Pulmonary artery endothelial cell (primary cell): Measurements from ENCODE around the gene GJC2. TPM values are rescaled to one million over a fixed set of nuclear protein-coding genes. Genes with fewer than 3 reads are reported as not detected.
"Not testable (repeated sequence)": the region's sequence is repeated elsewhere in the genome, so short reads cannot be mapped to it uniquely, and the experiment has no call there.

Source experiments
- DNase-seq: peaks from one replicate; pipeline ENCODE4 v3.0.0-alpha.2; 2011; ENCODE audit warnings: low read depth, low spot score
- total RNA-seq: library from RNA; depleted of rRNA; stranded (reverse); fragments of >200 nt; gene quantifications from 2 replicates; pipeline ENCODE4 v1.2.3, GENCODE V29; 2014

Gene GJC2
- 0.86 and 1.4 TPM in 2 replicates for total RNA-seq

DNA sequence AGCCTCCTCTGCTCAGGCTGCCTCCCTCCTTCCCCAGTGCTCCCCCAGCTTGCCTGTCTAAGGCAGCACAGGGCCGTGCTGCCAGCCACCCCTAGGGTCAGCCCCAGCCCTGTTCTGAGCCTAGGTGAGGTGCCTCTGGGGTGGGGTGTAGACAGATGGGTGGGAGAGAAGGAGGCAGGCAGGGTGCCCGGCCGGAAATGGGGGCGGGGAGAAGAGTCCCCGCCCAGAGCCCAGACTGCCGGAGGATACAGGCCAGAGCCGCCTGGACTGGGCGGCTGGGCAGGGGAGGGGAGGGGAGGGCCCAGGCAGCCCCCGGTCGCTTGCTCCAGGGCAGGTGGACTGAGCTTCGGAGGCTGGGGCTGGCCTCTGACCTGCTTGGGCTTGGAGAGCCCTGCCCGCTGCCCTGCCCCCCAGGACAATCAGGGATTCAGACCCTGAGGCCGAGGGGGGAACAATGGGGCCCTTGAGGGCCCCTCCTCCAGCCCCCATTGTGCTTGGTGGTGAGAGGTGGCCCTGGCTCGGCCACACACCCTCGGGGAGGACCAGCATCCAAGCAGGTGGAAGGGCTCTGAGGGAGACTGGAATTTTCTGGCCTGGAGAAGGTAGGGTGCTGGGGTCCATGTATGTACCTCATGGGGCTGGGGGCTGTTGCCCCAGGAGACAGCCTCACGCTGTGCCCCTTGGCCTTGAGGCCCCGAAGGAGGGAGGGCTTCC is at the start of gene GJC2:
TSS of gene GJC2 (plus strand) at position 525 of the 714 bp plus-strand sequence. CDS start 7,829 bp downstream, outside the sequence.
- DNase-seq = no peak

DNA sequence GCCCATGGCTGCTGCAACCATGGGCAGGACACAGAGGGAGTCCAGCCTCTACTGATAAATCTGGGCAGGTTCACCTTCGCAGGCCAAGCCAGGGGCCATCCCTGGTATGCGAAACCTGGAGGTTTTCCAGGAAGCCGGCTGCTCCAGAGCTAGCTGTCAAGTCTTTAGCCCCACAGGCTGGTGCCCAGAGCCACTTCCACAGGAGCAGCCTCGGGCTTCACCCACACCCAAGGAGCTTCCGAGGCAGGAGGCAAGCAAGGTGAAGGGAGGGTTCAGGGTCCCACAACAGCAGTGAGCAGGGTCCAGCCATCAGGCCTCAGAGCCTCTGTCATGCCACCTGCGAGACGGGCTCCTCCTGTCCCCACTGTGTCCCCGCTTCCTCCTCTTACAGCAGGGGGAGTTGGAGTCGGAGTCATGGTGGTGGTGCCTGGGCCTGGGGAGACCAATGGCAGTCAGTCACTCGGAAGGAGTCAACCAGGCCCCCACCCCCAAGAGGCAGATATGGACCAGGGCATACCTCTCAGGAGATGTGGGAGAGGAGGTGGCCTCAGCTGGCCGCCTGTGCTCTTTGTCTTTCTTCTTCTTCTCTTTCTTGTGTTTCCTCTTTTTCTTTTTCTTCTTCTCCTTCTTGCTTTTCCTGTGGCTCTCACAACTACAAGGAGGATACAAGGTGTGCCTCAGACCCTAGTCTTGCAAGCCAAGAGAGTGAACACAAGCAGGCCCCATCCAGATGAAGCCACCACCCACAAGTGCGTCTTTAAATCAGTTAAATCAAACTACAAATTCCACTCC is 48.7 kb upstream of the GJC2 start:
- no peak for DNase-seq

DNA sequence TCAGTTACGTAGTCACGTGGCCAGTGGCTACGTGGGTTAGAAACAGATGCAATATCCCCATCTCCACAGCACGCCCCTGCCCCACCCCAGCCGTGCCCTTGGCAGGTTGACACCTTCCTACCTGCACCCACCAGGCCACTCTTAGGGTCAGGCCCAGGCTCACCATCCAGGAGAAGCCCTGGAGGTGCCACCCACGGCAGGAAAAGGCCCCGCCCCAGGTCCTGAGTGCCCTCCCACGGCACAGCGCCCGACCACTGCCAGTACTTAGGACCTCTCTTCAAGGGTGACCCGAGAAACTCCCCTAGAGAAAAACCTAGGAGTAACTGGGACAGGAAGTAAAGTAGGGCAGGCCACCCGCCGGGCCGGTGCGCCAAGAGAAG is 48.1 kb upstream of the GJC2 start:
- no peak for DNase-seq

DNA sequence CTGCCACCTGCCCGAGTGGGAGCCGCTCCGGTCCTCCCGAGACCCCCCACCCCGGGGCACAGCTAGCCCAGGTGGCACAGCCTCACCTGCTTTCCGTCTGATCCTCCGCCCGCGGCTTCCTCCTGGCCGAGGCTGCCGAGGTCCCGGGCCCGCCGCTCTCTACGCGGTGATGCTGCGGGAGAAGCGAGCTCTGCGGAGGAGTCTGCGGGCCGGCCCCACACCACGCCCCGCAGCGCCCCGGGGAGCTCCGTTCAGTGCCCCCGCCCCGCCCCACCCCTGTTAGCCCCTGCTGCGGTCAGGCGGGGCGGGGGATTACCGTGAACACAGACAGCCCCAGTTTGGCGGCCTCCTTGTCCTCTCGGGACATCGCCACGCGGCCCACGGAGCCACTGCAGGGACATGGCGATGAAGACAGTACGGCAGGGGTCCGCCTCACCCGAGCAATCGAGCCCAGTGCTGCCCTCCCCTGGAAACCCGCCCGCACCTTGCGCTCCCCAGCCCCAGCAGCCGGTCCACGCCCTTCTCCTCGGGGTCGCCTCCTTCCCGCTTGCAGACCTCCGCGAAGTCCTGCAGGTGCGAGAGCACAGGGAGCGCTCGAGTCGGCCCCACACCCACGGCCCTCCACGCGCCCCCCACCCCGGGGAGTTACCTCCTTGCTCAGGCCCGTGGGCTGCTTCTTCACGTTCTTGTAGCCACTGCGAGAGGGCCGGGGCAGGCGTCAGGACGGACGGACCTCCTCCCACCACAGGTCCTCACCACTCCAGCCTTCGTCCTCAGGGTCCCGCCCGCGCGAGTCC is 47.5 kb upstream of the GJC2 start:
- no peak for DNase-seq

DNA sequence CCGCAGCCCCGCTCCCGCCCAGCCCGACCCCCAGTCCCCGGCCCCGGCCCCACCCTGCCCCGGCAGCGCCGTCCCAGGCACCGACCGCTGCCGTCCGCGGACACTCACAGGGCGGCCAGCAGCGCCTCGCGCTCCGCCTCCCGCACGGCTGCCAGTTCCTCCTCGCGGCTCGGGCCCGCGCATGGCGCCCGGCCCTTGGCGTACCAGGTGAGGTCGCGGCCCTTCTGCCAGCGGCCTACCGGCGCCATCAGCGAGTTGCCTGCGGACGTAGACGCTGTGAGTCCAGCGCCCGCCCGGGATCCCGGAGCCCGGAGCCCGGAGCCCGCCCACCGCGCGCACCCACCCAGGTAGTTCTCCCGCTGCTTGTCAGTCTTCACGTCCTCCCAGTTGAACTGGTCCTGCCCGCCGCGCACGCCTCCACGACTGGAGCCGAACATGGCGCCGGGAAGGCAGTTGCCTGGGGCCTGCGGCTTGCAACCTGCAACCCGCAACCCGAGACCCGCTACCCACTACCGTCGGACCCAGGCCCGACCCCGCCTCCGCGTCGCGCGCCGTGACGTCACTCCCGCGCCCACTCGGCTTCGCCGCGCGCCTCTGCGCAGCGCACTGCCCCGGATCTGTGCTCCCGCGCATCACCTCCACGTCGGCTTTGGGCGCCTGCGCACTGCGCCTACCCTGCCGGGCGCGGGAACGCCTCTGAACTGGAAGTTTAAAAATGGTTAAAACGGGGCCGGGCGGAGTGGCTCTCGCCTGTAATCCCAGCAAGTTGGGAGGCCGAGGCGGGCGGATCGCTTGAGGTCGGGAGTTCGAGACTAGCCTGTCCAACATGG is 46.7 kb upstream of the GJC2 start, which contains the start of gene C1orf35:
TSS of gene C1orf35 (minus strand) at position 535 of the 830 bp plus-strand sequence. CDS start at position 437, 98 bp downstream.
- DNase-seq = peak; percentile 64

DNA sequence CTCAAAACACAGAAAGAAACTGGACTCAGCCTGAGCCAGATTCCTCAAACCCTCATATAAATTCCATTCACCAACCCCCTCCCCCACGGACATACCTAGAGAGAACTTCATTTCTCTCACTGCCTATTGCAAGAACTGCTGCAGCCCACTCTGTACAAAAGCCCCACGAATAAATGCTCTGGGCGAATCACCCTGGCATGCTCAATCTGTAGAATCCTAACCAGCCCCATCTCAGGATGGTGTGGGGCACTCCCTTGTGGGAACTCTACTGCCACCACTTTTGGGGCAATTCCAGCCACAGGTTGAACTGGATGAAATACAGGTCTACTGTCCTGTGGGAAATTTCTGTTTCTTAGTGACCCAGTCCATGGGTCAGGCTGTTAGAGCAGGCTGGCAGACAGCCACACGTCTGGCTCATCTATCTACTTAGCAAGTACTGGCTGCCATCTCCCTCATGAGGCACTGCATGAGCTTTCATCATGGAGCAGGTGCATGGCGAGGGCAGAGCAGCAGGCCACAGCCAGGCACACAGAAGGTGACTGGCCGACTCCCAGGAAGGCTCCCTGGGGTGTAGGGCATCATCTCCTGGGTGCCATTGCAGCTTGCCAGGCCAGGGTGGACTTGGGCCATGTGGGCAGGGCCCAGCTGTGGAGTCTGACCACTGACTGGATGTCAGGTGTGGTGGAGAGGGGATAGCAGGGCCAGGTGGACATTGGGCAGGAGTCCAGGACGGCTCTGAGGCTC is 45.0 kb upstream of the GJC2 start:
- no peak for DNase-seq

DNA sequence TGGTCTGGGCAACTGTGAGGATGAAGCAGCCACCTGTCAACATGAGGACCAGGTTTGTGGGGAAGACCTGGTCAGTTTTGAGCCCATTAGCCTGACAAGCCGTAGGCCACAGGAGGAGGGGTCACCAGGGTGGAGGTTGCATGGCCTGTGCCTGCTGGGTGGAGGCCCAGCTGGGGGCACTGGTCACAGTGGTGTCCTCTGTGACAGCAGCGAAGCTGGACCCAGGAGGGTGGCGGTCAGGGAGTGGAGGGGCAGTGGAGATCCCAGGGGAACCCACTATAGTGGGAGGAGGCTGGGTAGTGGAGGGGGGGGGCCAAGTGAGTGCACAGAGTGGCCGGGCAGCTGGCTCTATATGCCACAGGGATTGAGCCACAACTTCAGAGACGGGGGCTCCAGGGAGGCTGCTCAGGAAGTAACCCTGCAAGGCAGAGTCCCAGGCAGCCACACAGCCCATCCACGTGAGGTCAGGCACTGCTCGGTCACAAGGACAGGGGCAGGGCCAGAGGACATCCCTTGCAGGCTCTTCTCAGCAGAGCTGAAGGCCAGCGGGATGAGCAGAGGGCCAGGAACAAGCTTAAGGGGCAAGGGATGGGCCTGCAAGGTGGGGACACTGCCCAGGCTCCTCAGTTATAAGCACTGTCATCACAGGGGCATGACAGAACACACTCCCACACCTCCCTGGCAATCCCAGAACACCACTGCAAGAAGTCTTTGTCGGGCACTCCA is 44.3 kb upstream of the GJC2 start:
- DNase-seq = no peak

DNA sequence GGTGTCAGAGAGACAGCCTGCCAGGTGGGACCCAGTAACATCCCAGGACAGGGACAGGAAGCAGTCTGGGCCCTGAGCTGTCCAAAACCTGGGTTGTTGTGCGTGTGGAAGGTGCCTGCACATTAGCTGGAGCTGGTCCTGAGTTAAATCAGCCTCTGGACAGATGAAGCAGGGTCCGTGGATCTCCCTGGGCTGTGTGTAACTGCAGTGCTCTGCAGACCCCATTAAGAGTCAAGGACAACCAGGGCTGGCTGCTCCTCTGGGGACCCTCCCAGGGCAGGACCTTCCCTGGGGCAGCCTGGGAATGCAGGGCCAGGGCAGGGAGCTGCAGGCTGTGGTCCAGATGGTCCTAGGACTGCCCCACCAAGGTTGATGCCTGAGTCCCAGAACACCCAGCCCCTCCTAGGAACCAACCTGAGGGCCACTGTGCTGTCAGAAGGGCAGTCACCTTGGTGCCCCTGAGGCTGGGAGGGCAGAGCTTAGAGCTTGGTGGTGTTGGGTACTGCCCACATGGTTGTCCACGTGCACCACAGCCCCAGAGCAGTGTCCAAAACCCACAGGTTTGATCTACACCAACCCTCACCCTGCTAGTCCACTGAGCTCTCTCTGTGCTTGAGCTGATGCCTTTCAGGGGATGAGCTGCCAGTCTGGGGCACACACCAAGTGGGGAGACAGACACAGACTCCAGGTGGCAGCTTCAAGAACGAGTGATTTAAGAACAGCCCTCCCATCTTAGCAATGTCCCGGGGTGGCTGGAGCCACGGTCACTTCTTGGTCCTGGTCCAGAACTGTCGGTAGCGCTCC is 43.5 kb upstream of the GJC2 start:
- DNase-seq = no peak

DNA sequence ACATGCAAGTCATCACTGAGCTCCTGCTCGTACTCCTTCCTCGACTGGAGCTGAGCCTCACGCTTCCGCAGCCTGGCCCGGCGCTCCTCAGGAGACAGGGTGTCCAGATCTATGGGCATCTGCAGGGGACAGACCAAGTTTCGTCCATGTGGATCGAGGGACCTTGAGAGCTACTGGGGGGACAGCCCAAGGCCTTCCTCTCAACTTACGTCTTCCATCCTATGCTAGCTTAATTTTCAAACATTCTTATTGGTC is 43.0 kb upstream of the GJC2 start:
- DNase-seq = no peak

DNA sequence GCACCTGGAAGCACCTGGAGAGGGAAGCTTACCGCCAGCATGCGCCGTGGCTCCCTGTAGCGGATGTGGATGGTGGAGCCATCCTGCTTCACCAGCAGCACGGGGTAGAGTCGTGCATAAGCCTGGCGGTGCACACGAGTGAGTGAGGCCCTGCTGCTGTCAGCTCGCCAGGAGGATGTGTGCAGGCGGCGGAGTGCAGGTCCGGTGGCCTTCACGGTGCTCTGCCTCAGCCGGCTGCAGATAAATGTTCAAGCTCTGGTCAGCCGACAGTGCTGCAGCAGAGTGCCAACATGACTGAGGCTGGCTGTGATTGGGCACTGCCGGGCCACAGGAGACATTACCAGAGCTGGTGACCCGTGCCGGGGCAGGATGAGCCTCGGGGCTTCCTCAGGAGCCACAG is 42.1 kb upstream of the GJC2 start:
- no peak for DNase-seq

DNA sequence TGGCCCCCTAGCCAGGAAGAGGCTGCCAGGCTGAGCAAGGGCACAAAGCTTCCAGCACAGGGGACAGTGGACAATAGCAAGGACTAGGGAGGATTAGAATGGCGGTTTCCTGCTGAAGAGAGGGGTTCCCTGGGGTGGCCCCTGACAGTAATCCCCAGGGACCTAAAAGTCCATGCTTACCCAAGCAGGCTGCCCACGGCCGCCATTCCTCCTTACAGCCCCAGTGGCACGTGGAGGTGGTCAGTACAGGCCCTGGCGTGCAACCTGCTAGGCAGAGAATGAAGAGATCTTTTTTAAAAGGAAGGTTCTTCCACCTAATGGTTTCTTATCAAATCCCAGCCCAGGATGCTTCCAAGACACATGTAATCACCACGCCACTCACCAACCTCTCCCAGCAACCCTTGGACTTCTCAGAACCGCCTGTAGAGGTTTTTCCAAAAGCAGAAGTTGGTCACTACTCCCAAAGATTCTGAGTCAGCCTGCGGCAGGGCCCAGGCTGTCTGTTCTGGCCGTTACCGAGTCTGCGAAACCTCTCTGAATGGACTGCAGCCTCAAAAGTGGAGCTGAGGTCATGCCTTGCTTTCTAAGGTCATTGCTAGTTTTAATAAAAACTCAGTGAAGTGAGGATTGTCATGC is 41.6 kb upstream of the GJC2 start:
- DNase-seq = no peak

DNA sequence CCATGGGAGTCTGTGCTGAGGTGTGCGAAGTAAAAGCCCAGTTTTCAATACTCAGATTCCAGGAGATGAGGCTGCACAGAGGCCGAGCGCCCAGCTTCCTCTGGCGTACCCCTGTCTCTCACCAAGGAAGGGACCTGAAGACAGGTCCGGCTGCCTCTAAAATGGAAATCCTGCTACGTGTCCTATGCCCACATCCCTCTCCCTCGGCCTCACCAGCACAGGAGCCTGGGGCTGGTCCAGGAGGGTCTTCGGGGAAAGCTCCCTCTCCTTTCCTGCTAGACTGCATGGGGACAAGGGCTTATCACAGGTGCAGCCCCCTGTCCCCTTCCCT is 41.0 kb upstream of the GJC2 start:
- no peak for DNase-seq

DNA sequence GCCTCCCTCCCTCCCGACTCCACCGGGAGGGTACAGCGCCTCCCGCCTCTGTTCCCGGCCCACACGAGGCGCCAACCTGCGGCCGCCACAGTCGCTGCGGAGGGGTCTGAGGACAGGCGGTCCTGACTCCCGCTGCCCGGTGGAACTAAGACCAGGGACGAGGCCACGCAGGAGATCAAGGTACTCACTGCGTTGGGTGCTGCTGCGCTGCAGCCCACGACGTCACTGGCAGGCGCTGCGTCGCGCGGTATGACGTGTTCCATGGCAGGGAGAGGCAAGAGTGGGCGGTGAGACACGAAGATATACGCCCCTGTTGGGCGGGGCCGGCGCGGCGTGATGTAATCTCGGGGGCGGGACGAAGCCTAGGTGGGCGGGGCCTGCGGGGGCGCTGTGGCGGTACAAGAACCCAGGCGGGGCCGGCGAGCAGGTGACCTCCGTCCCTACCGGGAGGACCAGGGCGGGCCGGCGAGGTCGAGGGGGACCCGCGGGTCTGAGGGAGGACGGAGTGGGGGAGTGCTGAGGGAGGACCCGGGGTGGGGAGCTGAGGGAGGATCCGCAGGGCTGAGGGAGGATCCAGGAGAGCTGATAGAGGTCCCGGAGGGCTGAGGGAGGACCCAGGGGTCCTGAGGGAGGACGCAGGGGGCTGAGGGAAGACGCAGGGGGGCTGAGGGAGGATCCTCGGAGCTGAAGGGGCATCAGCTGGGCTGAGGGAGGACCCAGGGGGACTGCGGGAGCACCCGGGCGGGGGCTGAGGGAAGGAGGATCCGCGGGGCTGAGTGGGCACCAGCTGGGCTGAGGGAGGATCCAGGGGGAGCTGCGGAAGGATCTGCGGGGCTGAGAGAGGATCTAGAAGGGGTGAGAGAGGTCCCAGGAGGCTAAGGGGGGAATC is 40.4 kb upstream of the GJC2 start, which contains the start of gene MRPL55:
TSS of gene MRPL55 (minus strand) at position 227 of the 889 bp plus-strand sequence. CDS start 1,039 bp downstream, outside the sequence.
- DNase-seq = peak; percentile 85

DNA sequence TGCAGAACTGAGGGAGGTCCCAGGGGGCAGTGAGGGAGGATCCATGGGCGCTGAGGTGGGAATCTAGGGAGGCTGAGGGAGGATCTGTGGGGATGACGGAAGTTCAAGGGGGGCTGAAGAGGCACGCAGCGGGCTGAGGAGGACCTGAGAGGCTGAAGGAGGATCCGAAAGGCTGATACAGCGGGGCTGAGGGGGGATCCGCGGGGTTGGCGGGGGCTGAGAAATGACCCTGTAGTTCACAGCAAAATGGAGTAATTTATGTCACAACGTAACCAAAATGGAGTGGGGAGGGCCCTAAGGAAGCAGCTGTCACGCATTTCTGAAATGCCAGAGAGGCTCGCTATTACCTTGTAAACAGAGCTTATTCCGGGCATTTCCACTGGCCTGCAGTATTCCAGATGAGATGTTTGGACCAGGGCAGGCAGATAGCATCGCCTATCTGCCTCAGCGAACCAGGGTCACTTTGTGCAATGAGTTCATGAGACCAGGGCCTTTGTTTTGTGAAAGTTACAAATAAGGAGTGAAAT is 39.7 kb upstream of the GJC2 start:
- no peak for DNase-seq

DNA sequence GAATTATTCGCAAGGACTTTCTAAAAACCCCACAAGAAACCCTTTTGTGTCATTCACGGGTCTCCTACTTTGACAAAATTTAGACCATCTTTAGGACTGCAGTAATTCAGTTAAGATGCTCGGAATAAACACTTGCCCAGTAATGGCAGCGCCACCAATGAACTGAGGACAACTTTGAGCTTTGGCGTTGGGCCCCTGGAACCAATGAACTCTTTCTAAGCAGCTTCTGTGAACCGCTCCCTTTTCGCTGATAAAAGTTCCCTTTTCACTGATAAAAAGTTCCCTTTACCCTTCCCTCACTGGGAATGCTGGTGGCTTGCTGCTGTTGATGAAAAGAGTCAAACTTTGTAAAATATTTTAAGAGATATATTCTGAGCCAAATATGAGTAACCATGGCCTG is 39.2 kb upstream of the GJC2 start:
- no peak for DNase-seq

DNA sequence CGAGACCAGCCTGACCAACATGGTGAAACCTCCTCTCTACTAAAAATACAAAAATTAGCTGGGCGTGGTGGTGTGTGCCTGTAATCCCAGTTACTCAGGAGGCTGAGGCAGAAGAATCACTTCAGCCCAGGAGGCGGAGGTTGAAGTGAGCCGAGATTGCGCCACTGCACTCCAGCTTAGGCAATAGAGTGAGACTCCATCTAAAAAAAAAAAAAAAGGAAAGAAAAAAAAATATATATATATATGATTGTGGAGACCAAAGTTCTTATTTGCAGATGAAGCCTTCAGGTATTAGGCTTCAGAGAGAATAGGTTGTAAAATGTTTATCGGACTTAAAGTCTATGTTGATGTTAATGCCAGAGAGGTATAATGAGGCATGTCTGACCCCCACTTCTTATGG is 38.4 kb upstream of the GJC2 start:
- DNase-seq = not testable (repeated sequence)

DNA sequence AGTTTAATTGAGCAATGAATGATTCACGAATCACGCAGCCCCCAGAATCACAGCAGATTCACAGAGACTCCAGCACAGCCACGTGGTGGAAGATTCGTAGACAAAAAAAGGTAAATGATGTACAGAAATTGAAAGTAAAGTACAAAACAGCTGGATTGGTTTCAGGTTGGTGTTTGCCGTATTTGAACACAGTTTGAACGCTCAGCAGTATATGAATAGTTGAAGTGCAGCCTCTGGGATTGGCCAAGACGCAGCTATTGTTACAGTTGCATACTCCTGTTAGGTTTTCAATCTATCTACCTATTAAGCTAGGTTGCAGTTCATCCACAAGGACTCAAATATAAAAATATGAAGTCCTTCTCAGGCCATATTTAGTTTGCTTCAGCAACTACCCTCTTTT is 37.6 kb upstream of the GJC2 start:
- no peak for DNase-seq
